ENCODE measurements around the gene PTPRN2.
A peak's percentile ranks its signal among the peaks of the same experiment; 100 is the strongest.

DNA sequence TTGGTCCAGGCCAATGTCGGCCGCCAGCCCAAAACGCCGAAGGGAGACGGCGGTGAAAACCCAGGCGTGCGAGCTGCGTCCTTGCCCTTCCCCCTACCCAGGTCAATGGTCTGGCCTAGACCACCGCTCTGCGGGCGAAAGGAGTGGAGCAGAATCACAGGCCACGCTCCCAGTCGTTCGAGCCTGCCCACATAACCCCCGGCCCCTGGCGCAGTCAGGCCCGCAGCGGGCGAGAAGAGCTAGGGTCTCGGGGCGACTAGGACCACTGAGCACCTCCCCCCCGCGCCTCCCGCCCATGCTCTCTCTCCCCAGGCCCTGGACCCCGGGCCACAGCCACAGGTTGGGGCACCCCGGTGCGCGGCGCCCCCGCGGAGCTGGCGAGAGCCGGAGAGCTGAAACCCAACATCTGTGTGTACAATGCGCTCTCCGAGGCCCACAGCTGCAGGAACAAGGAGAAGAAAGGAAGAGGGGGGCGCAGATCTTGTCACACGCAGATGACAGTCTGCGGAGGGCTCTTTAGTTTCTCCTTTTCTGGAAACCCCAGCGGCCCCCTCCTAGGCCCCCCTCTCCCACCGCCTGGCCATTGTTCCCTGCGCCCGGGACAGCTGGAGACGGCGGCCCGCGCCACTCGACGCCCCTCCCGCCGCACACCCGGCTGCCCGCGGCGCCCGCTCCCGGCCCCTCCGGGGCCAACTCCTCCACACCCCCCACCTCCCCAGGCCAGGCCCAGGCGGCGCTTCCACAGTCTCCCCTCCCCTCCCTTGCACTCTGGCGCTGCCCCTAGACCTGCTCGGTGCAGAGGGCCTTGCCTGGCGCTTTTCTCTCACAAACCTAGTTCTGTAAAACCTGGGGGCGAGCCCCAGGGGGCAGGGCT lies 895.8 kb downstream of the PTPRN2 start:
- TF ChIP-seq, protein P1, sequence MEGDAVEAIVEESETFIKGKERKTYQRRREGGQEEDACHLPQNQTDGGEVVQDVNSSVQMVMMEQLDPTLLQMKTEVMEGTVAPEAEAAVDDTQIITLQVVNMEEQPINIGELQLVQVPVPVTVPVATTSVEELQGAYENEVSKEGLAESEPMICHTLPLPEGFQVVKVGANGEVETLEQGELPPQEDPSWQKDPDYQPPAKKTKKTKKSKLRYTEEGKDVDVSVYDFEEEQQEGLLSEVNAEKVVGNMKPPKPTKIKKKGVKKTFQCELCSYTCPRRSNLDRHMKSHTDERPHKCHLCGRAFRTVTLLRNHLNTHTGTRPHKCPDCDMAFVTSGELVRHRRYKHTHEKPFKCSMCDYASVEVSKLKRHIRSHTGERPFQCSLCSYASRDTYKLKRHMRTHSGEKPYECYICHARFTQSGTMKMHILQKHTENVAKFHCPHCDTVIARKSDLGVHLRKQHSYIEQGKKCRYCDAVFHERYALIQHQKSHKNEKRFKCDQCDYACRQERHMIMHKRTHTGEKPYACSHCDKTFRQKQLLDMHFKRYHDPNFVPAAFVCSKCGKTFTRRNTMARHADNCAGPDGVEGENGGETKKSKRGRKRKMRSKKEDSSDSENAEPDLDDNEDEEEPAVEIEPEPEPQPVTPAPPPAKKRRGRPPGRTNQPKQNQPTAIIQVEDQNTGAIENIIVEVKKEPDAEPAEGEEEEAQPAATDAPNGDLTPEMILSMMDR (conservative IDR thresholded peaks at IDR 0.05 in 1 of 2, IDR thresholded peaks at IDR 0.05 in 1 of 2; ENCODE audit: extremely low read depth in 1 of 2, insufficient read depth in 1 of 2, low read depth in 1 of 2, low read length in 2 of 2) = no peak
- TF ChIP-seq EZH2 (IDR thresholded peaks at IDR 0.05; ENCODE audit: borderline replicate concordance, low read length) = peak; percentile 56

Measured in mammary epithelial cell (primary cell).